HepG2 (cell line): ENCODE results near the gene TRAPPC12. TPM values are rescaled to one million over a fixed set of nuclear protein-coding genes. Genes with fewer than 3 reads are reported as not detected.

ENCODE experiments used
- AKAP8 ChIP-seq: sonication (generic); formaldehyde crosslinking; IDR thresholded peaks from 2 replicates; pipeline ENCODE4 v1.5.1; 2020; ENCODE audit warnings: mild to moderate bottlenecking, missing genetic modification reagents
- CCDC6 ChIP-seq: sonication (generic); formaldehyde crosslinking; IDR thresholded peaks from 2 replicates; pipeline ENCODE4 v1.8.1; 2022; ENCODE audit warnings: mild to moderate bottlenecking, missing genetic modification reagents, moderate library complexity
- HOXA7 ChIP-seq: sonication (generic); formaldehyde crosslinking; IDR thresholded peaks from 2 replicates; pipeline ENCODE4 v1.8.1; 2022; ENCODE audit warnings: mild to moderate bottlenecking, missing genetic modification reagents, moderate library complexity
- MIER3 ChIP-seq: IDR thresholded peaks from 2 replicates; pipeline ENCODE4 v1.6.1; 2016; ENCODE audit warnings: missing compliant biosample characterization, borderline replicate concordance
- NR2F1 ChIP-seq, 2 experiments: fragments of 450-650 bp in 1 of 2; formaldehyde crosslinking in 1 of 2; IDR thresholded peaks; 2 replicates each; pipeline versions ENCODE4 v1.5.0 to v1.6.1; 2016 to 2020; ENCODE audit warnings: mild to moderate bottlenecking in 1 of 2, missing compliant biosample characterization in 1 of 2, missing genetic modification reagents in 1 of 2, moderate library complexity in 1 of 2
- RXRB ChIP-seq: IDR thresholded peaks from 2 replicates; pipeline ENCODE4 v1.6.1; 2016; ENCODE audit warnings: borderline replicate concordance, missing genetic modification reagents, missing compliant biosample characterization
- SP4 ChIP-seq: sonication (generic); formaldehyde crosslinking; IDR thresholded peaks from 2 replicates; pipeline ENCODE4 v1.8.1; 2023; ENCODE audit warnings: mild to moderate bottlenecking, missing genetic modification reagents
- ZFAT ChIP-seq: sonication (generic); formaldehyde crosslinking; conservative IDR thresholded peaks from 2 replicates; pipeline ENCODE4 v1.8.1; 2023; ENCODE audit warnings: missing genetic modification reagents, inconsistent platforms
- ZFP41 ChIP-seq: sonication (generic); formaldehyde crosslinking; IDR thresholded peaks from 2 replicates; pipeline ENCODE4 v1.4.0; 2020; ENCODE audit warnings: mild to moderate bottlenecking, missing genetic modification reagents, borderline replicate concordance
- ZFYVE20 ChIP-seq: sonication (generic); formaldehyde crosslinking; IDR thresholded peaks from 2 replicates; pipeline ENCODE4 v1.8.0; 2023; ENCODE audit warnings: low read depth, mild to moderate bottlenecking, moderate library complexity, missing genetic modification reagents, borderline replicate concordance
- ZMYM2 ChIP-seq: sonication (generic); formaldehyde crosslinking; IDR thresholded peaks from 2 replicates; pipeline ENCODE4 v1.8.0; 2022; ENCODE audit warnings: mild to moderate bottlenecking, missing genetic modification reagents
- ZMYM3 ChIP-seq: sonication (generic); formaldehyde crosslinking; IDR thresholded peaks from 2 replicates; pipeline ENCODE4 v1.5.1; 2020; ENCODE audit warnings: mild to moderate bottlenecking, missing genetic modification reagents
- ZNF354B ChIP-seq: sonication (generic); formaldehyde crosslinking; IDR thresholded peaks from 2 replicates; pipeline ENCODE4 v1.8.0; 2022; ENCODE audit warnings: mild to moderate bottlenecking, missing genetic modification reagents
- ZNF432 ChIP-seq: sonication (generic); formaldehyde crosslinking; IDR thresholded peaks from 2 replicates; pipeline ENCODE4 v1.5.0; 2020; ENCODE audit warnings: missing genetic modification reagents, mild to moderate bottlenecking, borderline replicate concordance
- ZZZ3 ChIP-seq: sonication (generic); formaldehyde crosslinking; IDR thresholded peaks from 2 replicates; pipeline ENCODE4 v1.4.0; 2020; ENCODE audit warnings: missing genetic modification reagents, mild to moderate bottlenecking, borderline replicate concordance
- polyA plus RNA-seq, 8 experiments: library from polyadenylated mRNA; depleted of rRNA in 3 of 8; stranded (reverse) in 7 of 8; unstranded in 1 of 8; fragments of >200 nt; fragmentation: Illumina TruSeq in 4 of 8; extraction: Trizol in 4 of 8; gene quantifications; 2 replicates each; pipeline versions ENCODE4 v1.2.1 to v1.2.3, GENCODE V29; 2011 to 2016; ENCODE audit warnings: low read depth in 4 of 8, missing spikeins in 1 of 8, mixed read lengths in 1 of 8; ENCODE audit not compliant: insufficient read depth in 1 of 8
- total RNA-seq, 5 experiments: library from RNA; depleted of rRNA; stranded (reverse); fragments of >200 nt; fragmentation: Illumina TruSeq; extraction: Trizol; gene quantifications; 2 replicates each; pipeline ENCODE4 v1.2.3, GENCODE V29; 2016; ENCODE audit warnings: low read depth in 1 of 5
- TF ChIP-seq, protein P1 (sequence below): sonication (generic); formaldehyde crosslinking; IDR thresholded peaks from 2 replicates; pipeline ENCODE4 v1.4.0; 2020; ENCODE audit warnings: mild to moderate bottlenecking, missing genetic modification reagents
- TF ChIP-seq, protein P2 (sequence below): IDR thresholded peaks from 2 replicates; pipeline ENCODE4 v1.6.1; 2016; ENCODE audit warnings: mild to moderate bottlenecking
- TF ChIP-seq, protein P3 (sequence below): IDR thresholded peaks from 2 replicates; pipeline ENCODE4 v1.6.1; 2018; ENCODE audit warnings: missing genetic modification reagents
- TF ChIP-seq, protein P4 (sequence below): sonication (generic); formaldehyde crosslinking; IDR thresholded peaks from 2 replicates; pipeline ENCODE4 v1.5.1; 2020; ENCODE audit warnings: mild to moderate bottlenecking, missing genetic modification reagents
- TF ChIP-seq, protein P5 (sequence below): sonication (generic); formaldehyde crosslinking; conservative IDR thresholded peaks from 2 replicates; pipeline ENCODE4 v1.4.0; 2020; ENCODE audit warnings: missing genetic modification reagents

Gene TRAPPC12
- total and polyA plus RNA-seq, 2 of the 13 experiments (the other 11 are each of a cell fraction or from before 2014, with no cell fraction given), result 46.4 to 97.7 TPM

DNA sequence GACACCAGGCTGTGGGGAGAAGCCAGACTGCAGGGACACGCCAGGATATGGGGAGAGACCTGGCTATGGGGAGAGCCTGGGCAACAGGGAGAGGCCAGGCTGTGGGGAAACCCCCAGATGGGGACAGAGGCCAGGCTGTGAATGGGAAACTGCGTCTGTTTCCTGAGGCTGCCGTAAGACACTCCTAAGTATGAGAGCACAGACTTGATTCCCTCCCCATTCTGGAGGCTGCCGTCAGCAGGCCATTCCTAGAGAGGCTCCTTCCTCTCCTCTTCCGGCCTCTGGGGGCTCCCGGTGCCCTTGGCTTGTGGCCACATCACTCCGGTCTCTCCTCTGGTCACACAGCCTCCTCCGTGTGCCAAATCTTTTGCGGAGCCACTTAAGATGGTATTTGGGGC, 107.5 kb downstream of the TRAPPC12 start (continued):
- TF ChIP-seq ZFP41 (CRISPR knock-in tag) (no peak), ZFAT (no peak), ZMYM3 (CRISPR knock-in tag) (0 out of 2 replicates have a peak, but pooled peaks have one; percentile 36), ZMYM2 (CRISPR knock-in tag) (no peak), MIER3 (no peak), ZNF432 (CRISPR knock-in tag) (no peak), CCDC6 (0 out of 2 replicates have a peak, but pooled peaks have one; percentile 12), ZNF354B (CRISPR knock-in tag) (no peak), AKAP8 (CRISPR knock-in tag) (no peak), ZZZ3 (CRISPR knock-in tag) (no peak), ZFYVE20 (no peak), HOXA7 (CRISPR knock-in tag) (no peak), SP4 (CRISPR knock-in tag) (no peak), RXRB (CRISPR knock-in tag) (no peak), NR2F1 (CRISPR knock-in tag; IDR thresholded peaks at IDR 0.05) (no peak)
- TF ChIP-seq, protein P1, sequence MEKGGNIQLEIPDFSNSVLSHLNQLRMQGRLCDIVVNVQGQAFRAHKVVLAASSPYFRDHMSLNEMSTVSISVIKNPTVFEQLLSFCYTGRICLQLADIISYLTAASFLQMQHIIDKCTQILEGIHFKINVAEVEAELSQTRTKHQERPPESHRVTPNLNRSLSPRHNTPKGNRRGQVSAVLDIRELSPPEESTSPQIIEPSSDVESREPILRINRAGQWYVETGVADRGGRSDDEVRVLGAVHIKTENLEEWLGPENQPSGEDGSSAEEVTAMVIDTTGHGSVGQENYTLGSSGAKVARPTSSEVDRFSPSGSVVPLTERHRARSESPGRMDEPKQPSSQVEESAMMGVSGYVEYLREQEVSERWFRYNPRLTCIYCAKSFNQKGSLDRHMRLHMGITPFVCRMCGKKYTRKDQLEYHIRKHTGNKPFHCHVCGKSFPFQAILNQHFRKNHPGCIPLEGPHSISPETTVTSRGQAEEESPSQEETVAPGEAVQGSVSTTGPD (CRISPR knock-in tag), result no peak
- TF ChIP-seq, protein P2, sequence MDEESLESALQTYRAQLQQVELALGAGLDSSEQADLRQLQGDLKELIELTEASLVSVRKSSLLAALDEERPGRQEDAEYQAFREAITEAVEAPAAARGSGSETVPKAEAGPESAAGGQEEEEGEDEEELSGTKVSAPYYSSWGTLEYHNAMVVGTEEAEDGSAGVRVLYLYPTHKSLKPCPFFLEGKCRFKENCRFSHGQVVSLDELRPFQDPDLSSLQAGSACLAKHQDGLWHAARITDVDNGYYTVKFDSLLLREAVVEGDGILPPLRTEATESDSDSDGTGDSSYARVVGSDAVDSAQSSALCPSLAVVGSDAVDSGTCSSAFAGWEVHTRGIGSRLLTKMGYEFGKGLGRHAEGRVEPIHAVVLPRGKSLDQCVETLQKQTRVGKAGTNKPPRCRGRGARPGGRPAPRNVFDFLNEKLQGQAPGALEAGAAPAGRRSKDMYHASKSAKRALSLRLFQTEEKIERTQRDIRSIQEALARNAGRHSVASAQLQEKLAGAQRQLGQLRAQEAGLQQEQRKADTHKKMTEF, result no peak
- TF ChIP-seq, protein P3, sequence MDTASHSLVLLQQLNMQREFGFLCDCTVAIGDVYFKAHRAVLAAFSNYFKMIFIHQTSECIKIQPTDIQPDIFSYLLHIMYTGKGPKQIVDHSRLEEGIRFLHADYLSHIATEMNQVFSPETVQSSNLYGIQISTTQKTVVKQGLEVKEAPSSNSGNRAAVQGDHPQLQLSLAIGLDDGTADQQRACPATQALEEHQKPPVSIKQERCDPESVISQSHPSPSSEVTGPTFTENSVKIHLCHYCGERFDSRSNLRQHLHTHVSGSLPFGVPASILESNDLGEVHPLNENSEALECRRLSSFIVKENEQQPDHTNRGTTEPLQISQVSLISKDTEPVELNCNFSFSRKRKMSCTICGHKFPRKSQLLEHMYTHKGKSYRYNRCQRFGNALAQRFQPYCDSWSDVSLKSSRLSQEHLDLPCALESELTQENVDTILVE (CRISPR knock-in tag), result no peak
- TF ChIP-seq, protein P4, sequence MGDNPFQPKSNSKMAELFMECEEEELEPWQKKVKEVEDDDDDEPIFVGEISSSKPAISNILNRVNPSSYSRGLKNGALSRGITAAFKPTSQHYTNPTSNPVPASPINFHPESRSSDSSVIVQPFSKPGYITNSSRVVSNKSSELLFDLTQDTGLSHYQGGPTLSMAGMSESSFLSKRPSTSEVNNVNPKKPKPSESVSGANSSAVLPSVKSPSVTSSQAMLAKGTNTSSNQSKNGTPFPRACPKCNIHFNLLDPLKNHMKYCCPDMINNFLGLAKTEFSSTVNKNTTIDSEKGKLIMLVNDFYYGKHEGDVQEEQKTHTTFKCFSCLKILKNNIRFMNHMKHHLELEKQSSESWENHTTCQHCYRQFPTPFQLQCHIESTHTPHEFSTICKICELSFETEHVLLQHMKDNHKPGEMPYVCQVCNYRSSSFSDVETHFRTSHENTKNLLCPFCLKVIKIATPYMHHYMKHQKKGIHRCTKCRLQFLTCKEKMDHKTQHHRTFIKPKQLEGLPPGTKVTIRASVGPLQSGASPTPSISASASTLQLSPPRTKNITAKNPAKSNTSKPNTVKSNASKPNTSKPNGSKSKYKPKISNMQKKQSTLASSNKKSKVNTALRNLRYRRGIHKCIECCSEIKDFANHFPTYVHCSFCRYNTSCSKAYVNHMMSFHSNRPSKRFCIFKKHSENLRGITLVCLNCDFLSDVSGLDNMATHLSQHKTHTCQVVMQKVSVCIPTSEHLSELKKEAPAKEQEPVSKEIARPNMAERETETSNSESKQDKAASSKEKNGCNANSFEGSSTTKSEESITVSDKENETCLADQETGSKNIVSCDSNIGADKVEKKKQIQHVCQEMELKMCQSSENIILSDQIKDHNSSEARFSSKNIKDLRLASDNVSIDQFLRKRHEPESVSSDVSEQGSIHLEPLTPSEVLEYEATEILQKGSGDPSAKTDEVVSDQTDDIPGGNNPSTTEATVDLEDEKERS (CRISPR knock-in tag), result 0 out of 2 replicates have a peak, but pooled peaks have one; percentile 65
- TF ChIP-seq, protein P5, sequence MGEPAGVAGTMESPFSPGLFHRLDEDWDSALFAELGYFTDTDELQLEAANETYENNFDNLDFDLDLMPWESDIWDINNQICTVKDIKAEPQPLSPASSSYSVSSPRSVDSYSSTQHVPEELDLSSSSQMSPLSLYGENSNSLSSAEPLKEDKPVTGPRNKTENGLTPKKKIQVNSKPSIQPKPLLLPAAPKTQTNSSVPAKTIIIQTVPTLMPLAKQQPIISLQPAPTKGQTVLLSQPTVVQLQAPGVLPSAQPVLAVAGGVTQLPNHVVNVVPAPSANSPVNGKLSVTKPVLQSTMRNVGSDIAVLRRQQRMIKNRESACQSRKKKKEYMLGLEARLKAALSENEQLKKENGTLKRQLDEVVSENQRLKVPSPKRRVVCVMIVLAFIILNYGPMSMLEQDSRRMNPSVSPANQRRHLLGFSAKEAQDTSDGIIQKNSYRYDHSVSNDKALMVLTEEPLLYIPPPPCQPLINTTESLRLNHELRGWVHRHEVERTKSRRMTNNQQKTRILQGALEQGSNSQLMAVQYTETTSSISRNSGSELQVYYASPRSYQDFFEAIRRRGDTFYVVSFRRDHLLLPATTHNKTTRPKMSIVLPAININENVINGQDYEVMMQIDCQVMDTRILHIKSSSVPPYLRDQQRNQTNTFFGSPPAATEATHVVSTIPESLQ (CRISPR knock-in tag), result no peak
